Thyroid gland (tissue), 4 donors: ENCODE data around the gene PLD3. TPM values are rescaled to one million over a fixed set of nuclear protein-coding genes. Genes with fewer than 3 reads are reported as not detected.

Experiments
- DNase-seq, 2 donors: peaks; one replicate each; pipeline ENCODE4 v3.0.0-alpha.2; 2019
- H3K27ac ChIP-seq, 3 donors: fragments of 200-600 bp; sonication (generic); 1 replicate in 2 of 3; 2 replicates in 1 of 3; pipeline ENCODE4 v1.5.1; 2016 to 2019; ENCODE audit warnings: mild to moderate bottlenecking in 1 of 3, moderate library complexity in 1 of 3
- H3K27me3 ChIP-seq: fragments of 200-600 bp; sonication (generic); one replicate; pipeline ENCODE4 v1.5.1; 2019
- H3K36me3 ChIP-seq, 2 donors: fragments of 200-600 bp; sonication (generic); one replicate each; pipeline ENCODE4 v1.5.1; 2016 to 2019
- H3K4me1 ChIP-seq, 2 donors: fragments of 200-600 bp; sonication (generic); one replicate each; pipeline ENCODE4 v1.5.1; 2017 to 2019
- H3K4me3 ChIP-seq, 3 donors: fragments of 200-600 bp; sonication (generic); replicated peaks in 1 of 3; 1 replicate in 2 of 3; 2 replicates in 1 of 3; pipeline ENCODE4 v1.5.1; 2016; ENCODE audit warnings: mild to moderate bottlenecking in 1 of 3
- H3K9me3 ChIP-seq: fragments of 200-600 bp; sonication (generic); one replicate; pipeline ENCODE4 v1.5.1; 2017
- POLR2A ChIP-seq, 2 donors: fragments of 450-650 bp; IDR thresholded peaks; one replicate each; pipeline ENCODE4 v1.6.1; 2017; ENCODE audit warnings: antibody characterized with exemption in 2 of 2, mild to moderate bottlenecking in 2 of 2, moderate library complexity in 1 of 2
- WGBS, 2 donors: methylation state at CpG; one replicate each; pipeline ENCODE4 v1.1.5; 2017; 5-methylcytosine and 5-hydroxymethylcytosine counted together
- intact Hi-C: fragments of 100-400 bp; cut with DNase I; formaldehyde crosslinking; loops from one replicate; pipeline ENCODE4 v1.15.1; 2023
- total RNA-seq, 4 donors: library from RNA; depleted of rRNA; stranded (reverse); fragments of >200 nt; gene quantifications; one replicate each; pipeline ENCODE4 v1.2.3, GENCODE V29; 2016
- TF ChIP-seq, protein P1 (sequence below), 6 experiments: fragments of 200-600 bp in 3 of 6; fragments of 450-650 bp in 3 of 6; sonication (generic) in 3 of 6; IDR thresholded peaks; one replicate each; pipeline ENCODE4 v1.5.1; 2016 to 2019; ENCODE audit warnings: antibody characterized with exemption in 6 of 6, mild to moderate bottlenecking in 2 of 6, inconsistent platforms in 1 of 6, moderate library complexity in 1 of 6

PLD3 gene
- total RNA-seq, 4 donors from 2014 or later, result 151 to 258 (median 244) TPM

DNA sequence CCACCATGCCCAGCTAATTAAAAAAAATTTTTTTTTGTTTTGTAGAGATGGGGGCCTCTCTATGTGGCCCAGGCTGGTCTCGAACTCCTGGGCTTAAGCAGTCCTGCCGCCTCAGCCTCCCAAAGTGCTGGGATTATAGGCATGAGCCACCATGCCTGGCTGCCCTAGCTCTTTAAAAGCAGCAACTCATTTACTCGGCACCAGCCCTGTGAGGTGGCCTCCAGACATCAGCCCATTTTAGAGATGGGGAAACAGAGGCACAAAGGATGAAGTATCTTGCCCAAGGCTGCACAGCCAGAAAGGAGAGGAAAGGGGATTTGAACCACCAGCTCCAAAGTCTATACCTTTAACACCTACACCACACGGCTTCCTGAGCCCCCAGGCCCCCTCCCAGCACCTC lies 64.4 kb downstream of the PLD3 start:
- no peak for DNase-seq
- TF ChIP-seq POLR2A (IDR thresholded peaks at IDR 0.05), result no peak
- TF ChIP-seq, protein P1, sequence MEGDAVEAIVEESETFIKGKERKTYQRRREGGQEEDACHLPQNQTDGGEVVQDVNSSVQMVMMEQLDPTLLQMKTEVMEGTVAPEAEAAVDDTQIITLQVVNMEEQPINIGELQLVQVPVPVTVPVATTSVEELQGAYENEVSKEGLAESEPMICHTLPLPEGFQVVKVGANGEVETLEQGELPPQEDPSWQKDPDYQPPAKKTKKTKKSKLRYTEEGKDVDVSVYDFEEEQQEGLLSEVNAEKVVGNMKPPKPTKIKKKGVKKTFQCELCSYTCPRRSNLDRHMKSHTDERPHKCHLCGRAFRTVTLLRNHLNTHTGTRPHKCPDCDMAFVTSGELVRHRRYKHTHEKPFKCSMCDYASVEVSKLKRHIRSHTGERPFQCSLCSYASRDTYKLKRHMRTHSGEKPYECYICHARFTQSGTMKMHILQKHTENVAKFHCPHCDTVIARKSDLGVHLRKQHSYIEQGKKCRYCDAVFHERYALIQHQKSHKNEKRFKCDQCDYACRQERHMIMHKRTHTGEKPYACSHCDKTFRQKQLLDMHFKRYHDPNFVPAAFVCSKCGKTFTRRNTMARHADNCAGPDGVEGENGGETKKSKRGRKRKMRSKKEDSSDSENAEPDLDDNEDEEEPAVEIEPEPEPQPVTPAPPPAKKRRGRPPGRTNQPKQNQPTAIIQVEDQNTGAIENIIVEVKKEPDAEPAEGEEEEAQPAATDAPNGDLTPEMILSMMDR (IDR thresholded peaks at IDR 0.05), result no peak
- H3K4me1 ChIP-seq, result peaks cover 33 to 38% of the 10 kb centered on the region in 2 donors
- H3K9me3 ChIP-seq, result no peaks in the 10 kb centered on the region
- no peak overlapping the region for H3K4me3 ChIP-seq
- H3K27me3 ChIP-seq, result no peaks in the 10 kb centered on the region
- intact Hi-C loops, result no loop called here
- H3K36me3 ChIP-seq, result no peaks in the 10 kb centered on the region
- peak overlapping the region in 1 of 3 donors; percentile 81 for H3K27ac ChIP-seq
- WGBS, 2 donors, result 66 to 68% methylated on average over 4 of the region's 4 CpGs

DNA sequence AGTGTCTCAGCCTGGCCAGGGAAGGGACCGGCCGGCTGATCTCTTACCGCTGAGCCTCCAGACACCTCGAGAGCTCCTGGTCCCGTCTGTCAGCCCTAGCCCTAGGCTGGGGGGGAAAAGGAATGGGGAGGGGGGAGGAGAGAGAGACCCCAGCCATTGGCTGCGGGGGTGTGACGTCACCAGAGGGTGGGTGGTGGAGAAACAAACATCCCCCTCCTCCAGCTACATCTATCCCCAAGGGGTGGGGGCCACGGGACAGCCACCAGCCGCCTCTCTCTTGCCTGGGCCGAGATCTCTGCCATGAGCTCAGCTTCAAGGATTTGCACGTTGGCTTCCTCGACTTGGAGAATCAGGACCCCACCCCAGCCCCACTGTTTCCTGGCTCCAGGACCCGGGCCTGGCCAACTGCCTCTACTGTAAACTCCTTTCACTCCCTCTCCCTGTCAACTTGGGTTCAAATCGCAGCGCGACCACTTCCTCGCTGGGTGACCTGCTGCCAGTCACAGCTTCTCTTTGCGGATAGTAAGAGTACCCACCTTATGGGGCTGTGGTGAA lies 64.9 kb downstream of the PLD3 start, which contains the start of gene PRX:
TSS of gene PRX (minus strand) at position 88 of the 555 bp plus-strand sequence. CDS start 5,446 bp downstream, outside the sequence.
- peak in 1 of 2 donors; percentile 24 for TF ChIP-seq POLR2A (IDR thresholded peaks at IDR 0.05)
- TF ChIP-seq, protein P1 (IDR thresholded peaks at IDR 0.05), result no peak
- DNase-seq, result no peak
- 36 to 39% methylated on average over 11 to 18 of the region's 18 CpGs for WGBS, 2 donors
- Histone ChIP-seq H3K36me3 (no peaks in the 10 kb centered on the region), H3K9me3 (no peaks in the 10 kb centered on the region), H3K4me3 (no peak within 1 kb of the TSS), H3K27me3 (no peaks in the 10 kb centered on the region), H3K27ac (peak within 1 kb of the TSS; percentile 2 to 81 (median 75)), H3K4me1 (peaks cover 33 to 38% of the 10 kb centered on the region in 2 donors)
- intact Hi-C loops, result no loop called here

DNA sequence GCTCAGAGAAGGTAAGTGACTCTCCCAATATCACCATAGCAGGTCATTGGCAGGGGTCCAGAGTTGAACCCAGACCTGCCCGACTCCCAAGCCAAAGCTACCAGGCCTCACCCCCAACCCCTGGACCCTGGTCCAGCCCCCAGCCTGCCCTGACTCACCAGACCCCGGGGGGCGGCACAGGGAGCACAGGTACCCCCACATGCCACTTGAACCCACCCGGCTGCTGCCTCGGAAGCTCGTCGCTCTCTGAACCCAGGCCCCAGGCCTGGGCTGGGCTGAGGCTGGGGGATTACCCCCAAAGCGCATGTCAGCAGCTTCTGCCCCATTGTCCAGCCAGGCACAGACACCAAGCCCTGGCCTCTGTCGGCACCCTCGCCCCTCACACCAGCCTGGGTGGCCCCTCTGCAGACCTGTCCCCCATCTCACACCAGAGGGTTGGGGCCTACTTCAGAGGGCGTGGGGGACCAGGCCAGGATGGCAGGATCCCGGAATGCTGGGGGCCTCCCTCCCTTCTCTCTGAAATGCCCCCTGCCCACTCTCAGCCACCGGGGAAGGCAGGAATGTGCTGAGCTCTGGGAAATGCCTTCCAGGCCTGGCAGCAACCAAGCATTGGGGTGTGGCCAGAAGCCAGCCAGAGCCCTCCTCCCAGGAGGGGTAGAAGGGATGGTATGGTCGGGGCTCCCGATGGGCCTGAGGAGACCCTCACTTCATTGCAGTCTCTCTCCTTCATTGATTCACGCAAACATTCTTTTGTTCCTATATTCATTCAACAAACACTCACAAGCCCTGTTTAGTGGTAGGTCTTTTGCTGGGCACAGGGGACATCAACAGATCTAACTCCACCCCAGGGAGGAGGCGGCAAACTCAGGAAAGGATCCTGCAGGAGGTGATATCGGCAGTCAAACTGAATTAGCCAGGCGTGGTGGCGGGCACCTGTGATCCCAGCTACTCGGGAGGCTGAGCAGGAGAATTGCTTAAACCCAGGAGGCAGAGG lies 66.3 kb downstream of the PLD3 start:
- TF ChIP-seq, protein P1 (IDR thresholded peaks at IDR 0.05), result no peak
- peak in 1 of 2 donors; percentile 35 for TF ChIP-seq POLR2A (IDR thresholded peaks at IDR 0.05)
- 77 to 87% methylated on average over 14 to 18 of the region's 21 CpGs for WGBS, 2 donors
- peak overlapping the region in 2 of 3 donors; percentile 49 to 54 for H3K27ac ChIP-seq
- H3K36me3 ChIP-seq, result no peaks in the 10 kb centered on the region
- peaks cover 33 to 35% of the 10 kb centered on the region in 2 donors for H3K4me1 ChIP-seq
- intact Hi-C loops, result no loop called here
- DNase-seq, result peak; percentile 62 to 71
- no peaks in the 10 kb centered on the region for H3K27me3 ChIP-seq
- no peaks in the 10 kb centered on the region for H3K9me3 ChIP-seq
- no peak overlapping the region for H3K4me3 ChIP-seq

DNA sequence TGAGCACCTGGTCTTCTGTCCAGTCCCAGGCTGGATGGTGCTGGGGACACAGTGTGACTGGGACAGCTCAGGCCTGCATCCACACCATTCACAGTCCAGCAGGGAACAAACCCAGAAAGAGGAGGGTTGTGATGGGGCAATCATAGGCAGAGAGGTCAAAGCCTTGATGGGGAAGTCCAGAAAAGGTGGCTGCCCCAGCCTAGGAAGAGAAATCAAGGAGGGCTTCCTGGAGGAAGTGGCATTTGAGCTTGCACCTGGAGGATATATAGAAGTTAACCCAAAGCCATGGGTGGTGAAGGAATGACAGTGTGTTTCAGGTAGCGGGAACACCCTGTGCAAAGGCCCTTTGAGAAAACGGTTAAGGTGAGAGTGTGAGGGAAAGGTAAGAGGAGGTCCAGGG lies 67.3 kb downstream of the PLD3 start:
- TF ChIP-seq, protein P1 (IDR thresholded peaks at IDR 0.05), result no peak
- TF ChIP-seq POLR2A (IDR thresholded peaks at IDR 0.05), result no peak
- no peaks in the 10 kb centered on the region for H3K36me3 ChIP-seq
- peak overlapping the region in 1 of 3 donors; percentile 84 for H3K27ac ChIP-seq
- no peak for DNase-seq
- no peak overlapping the region for H3K4me3 ChIP-seq
- peaks cover 33 to 36% of the 10 kb centered on the region in 2 donors for H3K4me1 ChIP-seq
- 100% methylated on average over 2 of the region's 2 CpGs for WGBS, 2 donors
- no peaks in the 10 kb centered on the region for H3K27me3 ChIP-seq
- no peaks in the 10 kb centered on the region for H3K9me3 ChIP-seq
- intact Hi-C loops, result no loop called here
